ENCODE data around the gene AADACL4. TPM values are rescaled to one million over a fixed set of nuclear protein-coding genes. Genes with fewer than 3 reads are reported as not detected.
"Not testable (repeated sequence)": the region's sequence is repeated elsewhere in the genome, so short reads cannot be mapped to it uniquely, and the experiment has no call there.

Gene AADACL4
- total RNA-seq, 4 donors from 2014 or later: not detected

DNA sequence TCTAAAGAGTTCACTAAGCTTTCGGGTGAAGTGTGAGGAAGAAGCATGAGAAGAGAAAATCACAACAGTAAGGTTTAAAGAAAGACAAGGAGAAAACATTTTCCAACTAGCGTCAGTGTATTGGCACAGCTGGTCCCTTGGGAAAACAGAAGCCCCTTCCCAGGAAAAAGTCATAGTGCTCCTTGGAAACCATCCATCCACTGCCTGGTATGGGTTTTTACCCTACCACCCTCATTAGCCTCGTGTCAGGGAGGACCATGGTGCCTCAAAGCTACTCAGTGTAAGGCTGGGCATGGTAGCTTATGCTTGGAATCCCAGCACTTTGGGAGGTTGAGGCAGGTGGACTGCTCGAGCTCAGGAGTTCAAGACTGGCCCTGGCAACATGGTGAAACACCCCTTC, 12.7 kb downstream of the AADACL4 start:
- no peaks in the 10 kb centered on the region for H3K9me3 ChIP-seq
- in situ Hi-C loops (cut with MboI; ENCODE audit: low pct_ligation_motif_present in 1 of 4, low pct_unique_long_range_greater_than_20kb in 1 of 4, low sequenced_read_pairs in 3 of 4) (loop anchor here (10.0 to 25.0 kb wide), 3 partner anchors 342 to 544 kb away; no protein-coding TSS in a partner anchor), intact Hi-C loops (cut with DNase I; ENCODE audit: low total_unique reads) (loop anchor here (5.0 to 10.0 kb wide), 2 partner anchors 252 to 344 kb away; no protein-coding TSS in a partner anchor)
- no peaks in the 10 kb centered on the region for H3K27me3 ChIP-seq
- no peak for DNase-seq
- H3K36me3 ChIP-seq: no peaks in the 10 kb centered on the region
- no peak overlapping the region for H3K27ac ChIP-seq
- TF ChIP-seq POLR2AphosphoS5 (IDR thresholded peaks at IDR 0.05) (no peak), EP300 (IDR thresholded peaks at IDR 0.05; ENCODE audit: low read depth) (no peak), POLR2A (IDR thresholded peaks at IDR 0.05) (no peak)
- TF ChIP-seq, protein P1, sequence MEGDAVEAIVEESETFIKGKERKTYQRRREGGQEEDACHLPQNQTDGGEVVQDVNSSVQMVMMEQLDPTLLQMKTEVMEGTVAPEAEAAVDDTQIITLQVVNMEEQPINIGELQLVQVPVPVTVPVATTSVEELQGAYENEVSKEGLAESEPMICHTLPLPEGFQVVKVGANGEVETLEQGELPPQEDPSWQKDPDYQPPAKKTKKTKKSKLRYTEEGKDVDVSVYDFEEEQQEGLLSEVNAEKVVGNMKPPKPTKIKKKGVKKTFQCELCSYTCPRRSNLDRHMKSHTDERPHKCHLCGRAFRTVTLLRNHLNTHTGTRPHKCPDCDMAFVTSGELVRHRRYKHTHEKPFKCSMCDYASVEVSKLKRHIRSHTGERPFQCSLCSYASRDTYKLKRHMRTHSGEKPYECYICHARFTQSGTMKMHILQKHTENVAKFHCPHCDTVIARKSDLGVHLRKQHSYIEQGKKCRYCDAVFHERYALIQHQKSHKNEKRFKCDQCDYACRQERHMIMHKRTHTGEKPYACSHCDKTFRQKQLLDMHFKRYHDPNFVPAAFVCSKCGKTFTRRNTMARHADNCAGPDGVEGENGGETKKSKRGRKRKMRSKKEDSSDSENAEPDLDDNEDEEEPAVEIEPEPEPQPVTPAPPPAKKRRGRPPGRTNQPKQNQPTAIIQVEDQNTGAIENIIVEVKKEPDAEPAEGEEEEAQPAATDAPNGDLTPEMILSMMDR (IDR thresholded peaks at IDR 0.05): no peak
- no peak overlapping the region for H3K4me3 ChIP-seq
- 79 to 100% methylated on average over 2 to 4 of the region's 4 CpGs for WGBS, 2 donors (ENCODE audit: low coverage in 1 of 2)
- no peaks in the 10 kb centered on the region for H3K4me1 ChIP-seq

DNA sequence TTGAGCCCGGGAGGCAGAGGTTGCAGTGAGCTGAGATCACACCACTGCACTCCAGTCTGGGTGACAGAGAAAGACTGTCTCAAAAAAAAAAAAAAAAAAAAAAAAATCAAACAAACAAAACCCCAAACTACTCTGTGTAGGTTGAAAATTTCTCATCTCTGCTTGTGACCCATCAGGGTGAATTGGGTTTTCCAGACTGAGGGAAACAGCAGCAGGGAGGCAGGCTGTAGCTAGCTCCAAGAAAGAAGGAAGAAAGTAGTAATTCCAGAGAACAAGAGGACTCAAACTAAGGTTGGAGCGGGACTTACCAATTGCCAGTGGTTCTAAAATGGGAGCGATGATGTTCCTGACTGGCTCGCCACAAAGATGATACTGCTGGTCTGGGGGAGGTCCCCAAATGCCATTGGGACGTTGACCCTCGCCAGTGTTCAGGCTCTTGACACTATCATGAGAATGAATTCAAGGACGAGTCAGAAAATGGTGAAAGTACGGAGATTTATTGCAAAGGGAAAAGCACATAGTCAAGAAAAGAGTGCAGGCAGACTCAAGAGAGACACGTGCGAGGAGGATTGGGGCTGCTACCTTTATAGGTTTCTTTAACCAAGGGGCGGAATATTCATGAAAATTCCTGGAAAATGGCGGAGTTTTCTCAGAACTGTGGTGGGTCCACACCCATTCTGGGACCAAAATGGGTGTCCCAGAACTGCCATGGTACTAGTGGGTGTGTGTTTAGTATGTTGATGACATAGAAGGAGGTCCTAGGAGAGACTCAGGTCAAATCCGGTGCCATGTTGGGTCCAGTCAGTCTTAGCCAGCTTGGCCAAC, 13.4 kb downstream of the AADACL4 start:
- H3K27ac ChIP-seq: no peak overlapping the region
- intact Hi-C loops (cut with DNase I; ENCODE audit: low total_unique reads): loop anchor here (5.0 to 10.0 kb wide), 2 partner anchors 252 to 345 kb away; no protein-coding TSS in a partner anchor
- WGBS, 2 donors (ENCODE audit: low coverage in 1 of 2): 88 to 92% methylated on average over 8 to 13 of the region's 13 CpGs
- no peaks in the 10 kb centered on the region for H3K9me3 ChIP-seq
- in situ Hi-C loops (cut with MboI; ENCODE audit: low pct_ligation_motif_present in 1 of 4, low pct_unique_long_range_greater_than_20kb in 1 of 4, low sequenced_read_pairs in 3 of 4): loop anchor here (10.0 to 25.0 kb wide), 3 partner anchors 342 to 545 kb away; no protein-coding TSS in a partner anchor
- no peak overlapping the region for H3K4me3 ChIP-seq
- no peak for TF ChIP-seq EP300 (IDR thresholded peaks at IDR 0.05; ENCODE audit: low read depth)
- no peaks in the 10 kb centered on the region for H3K36me3 ChIP-seq
- no peaks in the 10 kb centered on the region for H3K27me3 ChIP-seq
- no peak for DNase-seq
- H3K4me1 ChIP-seq: no peaks in the 10 kb centered on the region

DNA sequence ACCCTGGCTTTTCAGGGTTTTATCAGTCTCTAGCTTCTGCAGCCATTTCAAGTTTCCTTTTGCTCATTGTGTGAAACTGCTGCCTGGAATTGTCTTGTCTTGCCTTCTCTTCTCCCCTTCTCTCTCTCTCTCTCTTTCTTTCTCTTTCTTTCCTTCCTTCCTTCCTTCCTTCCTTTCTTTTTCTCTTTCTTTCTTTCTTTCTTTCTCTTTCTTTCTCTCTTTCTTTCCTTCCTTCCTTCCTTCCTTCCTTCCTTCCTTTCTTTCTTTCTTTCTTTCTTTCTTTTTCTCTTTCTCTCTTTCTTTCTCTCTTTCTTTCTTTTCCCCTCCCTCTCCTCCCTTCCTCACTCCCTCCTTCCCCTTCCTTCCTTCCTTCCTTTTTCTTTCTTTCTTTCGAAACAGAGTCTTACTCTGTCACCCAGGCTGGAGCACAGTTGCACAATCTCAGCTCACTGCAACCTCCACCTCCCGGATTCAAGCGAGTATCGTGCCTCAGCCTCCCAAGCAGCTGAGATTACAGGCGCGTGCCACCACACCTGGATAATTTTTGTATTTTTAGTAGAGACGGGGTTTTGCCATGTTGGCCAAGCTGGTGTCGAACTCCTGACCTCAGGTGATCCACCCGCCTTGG, 14.1 kb downstream of the AADACL4 start:
- 85 to 93% methylated on average over 4 to 9 of the region's 9 CpGs for WGBS, 2 donors (ENCODE audit: low coverage in 1 of 2)
- H3K27ac ChIP-seq, DNase-seq, H3K4me1 ChIP-seq, H3K9me3 ChIP-seq, H3K27me3 ChIP-seq, H3K4me3 ChIP-seq, H3K36me3 ChIP-seq: not testable (repeated sequence)
- intact Hi-C loops (cut with DNase I; ENCODE audit: low total_unique reads) (loop anchor here (5.0 to 10.0 kb wide), 2 partner anchors 253 to 346 kb away; no protein-coding TSS in a partner anchor), in situ Hi-C loops (cut with MboI; ENCODE audit: low pct_ligation_motif_present in 1 of 4, low pct_unique_long_range_greater_than_20kb in 1 of 4, low sequenced_read_pairs in 3 of 4) (loop anchor here (10.0 to 25.0 kb wide), 3 partner anchors 343 to 546 kb away; no protein-coding TSS in a partner anchor)

DNA sequence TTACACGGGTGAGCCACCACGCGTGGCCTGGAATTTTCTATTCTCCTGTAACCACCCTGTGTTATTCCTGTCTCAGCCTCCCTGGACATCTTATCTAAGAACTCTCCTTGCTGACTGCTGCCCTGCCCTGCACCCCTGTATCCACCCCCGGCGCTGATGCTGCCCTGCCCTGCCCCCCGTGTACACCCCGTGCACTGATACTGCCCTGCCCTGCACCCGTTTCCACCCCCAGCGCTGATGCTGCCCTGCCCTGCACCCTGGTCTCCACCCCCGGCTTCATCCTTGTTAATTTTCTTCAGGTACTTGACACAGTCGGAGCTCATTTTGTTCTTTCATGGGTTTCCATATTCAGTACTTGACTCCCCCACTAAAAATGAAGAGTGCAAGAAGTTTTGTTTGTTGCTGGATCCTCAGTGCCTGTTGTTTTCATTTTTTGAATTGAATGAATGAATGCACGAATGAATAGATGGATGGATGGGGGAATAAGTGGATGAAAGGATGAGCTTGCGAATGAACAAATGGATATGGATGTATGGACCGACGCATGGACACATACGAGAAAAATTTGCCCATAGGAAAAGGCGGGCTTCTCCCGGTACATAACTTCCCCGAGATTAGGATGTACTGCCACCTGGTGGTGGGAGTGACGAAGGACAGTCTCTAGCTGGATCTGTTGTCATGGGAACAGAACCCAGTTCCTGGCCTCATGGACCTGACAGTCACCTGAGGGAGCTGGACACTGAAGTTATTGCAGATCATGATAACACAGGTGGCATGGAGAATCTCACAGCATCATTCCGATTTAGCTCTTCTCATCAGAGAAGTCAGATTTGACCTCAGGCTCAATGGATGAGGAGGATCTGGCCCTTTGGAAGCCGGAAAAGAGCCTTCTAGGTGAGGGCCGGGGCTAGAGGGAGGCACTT, 14.9 kb downstream of the AADACL4 start:
- in situ Hi-C loops (cut with MboI; ENCODE audit: low pct_ligation_motif_present in 1 of 4, low pct_unique_long_range_greater_than_20kb in 1 of 4, low sequenced_read_pairs in 3 of 4) (loop anchor here (10.0 to 25.0 kb wide), 3 partner anchors 344 to 546 kb away; no protein-coding TSS in a partner anchor), intact Hi-C loops (cut with DNase I; ENCODE audit: low total_unique reads) (loop anchor here (5.0 to 10.0 kb wide), 2 partner anchors 254 to 346 kb away; no protein-coding TSS in a partner anchor)
- peaks cover 0 to 4% of the 10 kb centered on the region in 2 donors for H3K9me3 ChIP-seq
- H3K27ac ChIP-seq: no peak overlapping the region
- WGBS, 2 donors (ENCODE audit: low coverage in 1 of 2): 11 to 43% methylated on average over 11 to 23 of the region's 23 CpGs
- peak; percentile 75 for DNase-seq
- H3K27me3 ChIP-seq: no peaks in the 10 kb centered on the region
- H3K4me1 ChIP-seq: no peaks in the 10 kb centered on the region
- no peaks in the 10 kb centered on the region for H3K36me3 ChIP-seq
- TF ChIP-seq POLR2A (IDR thresholded peaks at IDR 0.05) (no peak), POLR2AphosphoS5 (IDR thresholded peaks at IDR 0.05) (no peak), EP300 (IDR thresholded peaks at IDR 0.05; ENCODE audit: low read depth) (no peak)
- TF ChIP-seq, protein P1 (IDR thresholded peaks at IDR 0.05): peak; percentile 91 to 96 (median 94)
- H3K4me3 ChIP-seq: no peak overlapping the region

Measured in transverse colon (tissue), 4 donors.